Measurements from ENCODE around the gene CDCA4.

Gene CDCA4

GRCh38 chr14:104973385-104974145 lies 47.3 kb downstream of the CDCA4 start:
- no peak for DNase-seq

- no peak for DNase-seq
These were observed 47.8 kb downstream of the CDCA4 start for GRCh38 chr14:104973135-104973384.

- no peak for DNase-seq
These were observed 48.4 kb downstream of the CDCA4 start for GRCh38 chr14:104972301-104973134.

- no peak for DNase-seq
These were observed 49.2 kb downstream of the CDCA4 start for GRCh38 chr14:104971447-104972240.

DNA sequence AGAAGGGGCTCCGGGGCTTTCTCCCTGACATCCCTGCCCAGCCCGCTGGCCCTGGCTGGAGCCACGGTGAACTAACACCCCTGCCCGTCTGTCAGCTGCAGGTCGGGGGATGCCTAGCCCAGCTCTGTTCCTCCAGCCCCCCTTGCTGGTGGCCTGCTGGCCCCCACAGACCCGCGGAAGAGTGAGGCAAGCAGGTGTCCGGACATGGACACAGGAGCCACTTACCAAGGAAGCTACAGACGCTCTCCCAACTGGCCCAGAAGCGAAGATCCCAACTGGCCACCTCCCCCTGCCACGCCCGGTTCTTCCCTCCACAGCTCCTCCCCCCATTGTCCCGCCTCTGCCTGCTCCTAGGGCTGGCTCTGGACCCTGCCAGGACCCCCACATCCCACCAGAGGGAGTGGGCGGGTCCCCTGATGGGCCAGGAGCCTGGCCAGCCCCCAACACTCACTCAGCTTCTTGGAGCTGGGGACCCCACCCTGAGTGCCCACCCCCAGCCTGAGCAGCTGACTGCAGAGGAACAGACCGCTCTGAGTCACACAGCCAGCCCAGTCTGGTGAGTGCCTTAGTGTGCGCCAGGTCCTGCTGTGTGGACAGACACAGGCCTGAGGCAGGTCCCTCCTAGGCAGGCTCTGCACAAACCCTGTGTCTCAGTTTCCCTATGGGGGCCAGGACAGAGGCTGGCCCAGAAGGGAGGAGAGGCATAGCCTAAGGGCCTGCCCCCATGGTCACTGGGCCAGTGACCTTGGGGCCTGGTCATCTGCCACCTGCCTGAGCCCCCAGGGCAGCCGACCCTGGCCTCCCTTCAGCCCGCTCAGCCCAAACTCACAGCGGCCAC lies 50.4 kb downstream of the CDCA4 start:
- DNase-seq = no peak

DNA sequence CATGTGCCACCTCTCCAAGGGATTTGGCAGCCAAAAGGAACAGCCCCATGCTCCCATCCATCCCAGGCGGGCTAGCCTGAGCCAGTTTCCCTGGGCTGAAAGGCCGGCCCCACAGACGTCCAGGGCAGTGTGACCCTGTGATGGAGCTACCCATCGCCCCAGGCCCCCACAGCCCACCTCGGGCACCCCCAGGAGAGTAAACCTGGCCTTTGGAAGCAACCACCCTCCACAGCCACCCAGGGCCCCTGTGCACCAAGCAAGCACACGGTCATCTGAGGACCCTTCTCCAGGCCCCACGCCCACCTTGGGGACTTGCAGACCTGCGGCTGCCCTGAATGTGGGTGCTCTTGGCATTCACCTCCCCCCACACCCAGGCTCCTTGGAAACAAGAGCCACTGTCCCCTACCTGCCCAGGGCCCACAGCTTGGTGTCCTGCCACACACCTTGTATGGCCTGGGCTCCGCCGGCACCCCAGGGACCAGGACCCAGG lies 51.1 kb downstream of the CDCA4 start:
- DNase-seq = no peak

DNA sequence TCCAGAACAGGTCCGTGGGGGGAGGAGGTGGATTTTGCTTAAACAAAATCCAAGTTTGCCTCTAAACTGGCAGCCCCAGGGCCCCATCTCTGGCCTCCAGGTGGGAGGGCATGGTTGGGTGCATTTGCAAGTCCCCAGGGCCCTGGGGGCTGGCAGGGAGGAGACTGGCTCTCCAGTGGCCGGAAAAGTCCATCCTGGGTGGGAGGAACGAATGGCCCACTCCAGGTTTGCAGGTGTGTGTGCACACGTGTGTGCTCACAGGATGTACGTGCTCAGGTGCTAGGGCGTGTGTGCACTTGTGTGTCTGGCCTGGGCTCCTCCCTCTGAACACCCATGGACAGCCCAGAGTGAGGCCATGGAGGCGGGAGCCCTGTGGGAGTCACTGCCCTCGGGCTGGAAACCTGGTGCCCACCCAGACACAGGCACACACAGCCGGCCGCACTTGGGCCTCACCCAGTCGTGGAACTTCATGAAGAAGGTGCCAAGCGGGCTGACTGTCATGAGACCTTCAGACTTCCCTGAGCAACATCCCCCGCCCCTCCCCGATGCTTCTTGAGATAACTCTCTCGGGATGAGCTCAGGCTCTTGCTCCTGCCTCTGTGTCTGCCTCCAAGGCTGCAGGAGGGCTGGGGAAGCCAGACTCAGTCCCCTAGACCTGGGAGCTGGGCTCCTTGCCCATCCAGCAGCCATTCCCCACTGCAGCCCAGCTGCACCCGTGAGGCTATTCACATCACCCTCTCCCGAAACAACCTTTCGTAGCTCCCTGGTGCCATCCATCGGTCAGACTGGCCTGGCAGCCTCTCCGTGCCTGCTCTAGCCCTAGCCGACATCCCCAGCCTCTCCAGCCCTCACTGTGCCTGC lies 52.1 kb downstream of the CDCA4 start:
- no peak for DNase-seq

GRCh38 chr14:104968153-104968527 lies 52.7 kb downstream of the CDCA4 start:
- DNase-seq = no peak

GRCh38 chr14:104967386-104968152 lies 53.3 kb downstream of the CDCA4 start:
- DNase-seq = no peak

GRCh38 chr14:104966981-104967385 lies 53.9 kb downstream of the CDCA4 start:
- no peak for DNase-seq

DNA sequence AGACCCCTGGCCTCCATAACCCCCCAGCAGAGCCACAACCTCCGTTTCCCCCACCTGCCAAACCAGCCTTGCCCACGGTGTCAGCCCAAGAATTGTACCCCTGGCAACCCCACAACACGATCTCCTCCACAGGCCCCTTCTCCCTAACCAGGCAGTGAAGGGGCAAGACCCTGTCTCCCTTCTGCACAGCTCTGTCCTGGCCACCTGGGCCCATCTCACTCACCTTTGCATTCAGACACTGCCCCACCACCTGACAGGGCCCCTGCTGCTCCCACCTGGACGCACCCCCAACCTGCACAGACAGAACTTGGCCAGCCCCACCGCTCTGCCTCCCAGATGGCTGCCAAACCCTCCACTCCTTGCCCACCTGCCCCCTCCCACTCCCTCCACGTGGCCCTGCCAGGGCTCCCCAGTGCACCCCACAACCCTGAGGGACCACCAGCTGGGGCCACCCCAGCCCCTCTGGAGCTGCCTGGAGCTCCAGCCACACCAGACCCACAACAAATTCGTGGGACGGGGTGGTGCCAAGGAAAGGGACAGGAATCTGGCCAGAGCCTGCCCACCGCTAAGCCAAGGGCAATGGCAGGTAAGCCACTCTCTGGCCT lies 54.5 kb downstream of the CDCA4 start:
- DNase-seq = no peak

DNA sequence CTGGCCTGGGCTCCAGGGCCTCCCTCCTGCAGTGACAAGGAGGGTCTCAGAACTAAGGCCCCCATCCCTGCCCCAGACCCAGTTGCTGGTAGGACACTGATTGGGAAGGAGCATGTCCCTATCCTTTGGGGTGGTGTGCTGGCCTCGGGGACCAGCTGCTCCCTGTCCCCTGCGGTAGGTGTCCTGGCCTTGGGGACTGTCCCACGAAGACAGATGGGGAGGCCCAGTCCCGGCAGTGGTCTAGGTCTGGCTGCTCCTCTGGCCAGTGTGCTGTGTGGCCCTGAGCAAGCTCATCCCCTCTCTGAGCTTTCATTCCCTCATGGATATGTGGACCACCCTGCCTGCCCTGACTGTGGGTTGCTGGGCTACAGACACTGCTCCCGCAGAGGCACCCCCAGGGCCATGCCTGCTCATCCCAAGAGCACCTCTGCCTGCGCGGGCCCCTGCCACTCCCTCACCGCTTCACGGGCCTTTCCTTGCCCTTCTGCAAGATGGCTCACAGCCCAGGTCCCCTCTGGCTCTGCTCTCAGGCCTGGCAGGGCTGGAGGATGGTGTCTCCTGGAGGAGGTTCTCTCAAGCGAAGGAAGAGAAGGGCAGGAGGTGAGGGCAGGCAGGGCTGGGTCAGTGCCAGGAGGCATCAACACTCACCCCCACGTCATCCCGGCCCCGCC lies 55.2 kb downstream of the CDCA4 start:
- DNase-seq = no peak

DNA sequence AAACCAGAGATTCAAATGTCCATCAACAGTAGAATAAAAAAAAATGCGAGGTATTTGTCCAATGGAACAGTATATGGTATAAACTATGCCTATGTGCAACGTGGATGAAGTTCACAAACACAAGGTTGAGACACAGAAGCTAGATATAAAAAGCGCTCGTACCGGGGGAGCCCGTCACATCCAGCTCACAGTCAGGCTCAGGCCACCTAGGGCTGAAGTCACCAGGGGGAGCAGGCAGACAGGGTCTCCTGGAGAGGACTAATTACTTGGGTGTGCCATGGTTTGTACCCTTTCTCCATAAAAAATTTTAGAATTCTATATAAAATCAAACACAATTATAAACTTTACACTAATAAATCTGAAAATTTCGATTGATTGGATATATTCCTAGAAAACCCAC lies 56.3 kb downstream of the CDCA4 start:
- DNase-seq = no peak
